ENCODE results near the gene ERMARD.

Gene ERMARD

GRCh38 chr6:169738204-169738975 lies 13.0 kb upstream of the ERMARD start:
- H3K4me3 ChIP-seq (ENCODE audit: low read length) = no peak overlapping the region
- no peak overlapping the region for H2AFZ ChIP-seq (ENCODE audit: low read depth, low read length)
- TF ChIP-seq CTCF (IDR thresholded peaks at IDR 0.05; ENCODE audit: low read depth, low read length) (no peak), EZH2phosphoT487 (IDR thresholded peaks at IDR 0.05; ENCODE audit: low read depth) (no peak)
- no peak overlapping the region for H3K27ac ChIP-seq (ENCODE audit: low read length)
- no peaks in the 10 kb centered on the region for H3K79me2 ChIP-seq (ENCODE audit: low read length)
- no peaks in the 10 kb centered on the region for H3K9me3 ChIP-seq (ENCODE audit: insufficient read depth, low read length)
- no peak overlapping the region for H3K4me2 ChIP-seq (ENCODE audit: low read length)
- no peaks in the 10 kb centered on the region for H3K36me3 ChIP-seq (replicated peaks; ENCODE audit: low read depth, low read length)
- no peak overlapping the region for H3K9ac ChIP-seq (ENCODE audit: low read length)
- no peaks in the 10 kb centered on the region for H3K4me1 ChIP-seq (ENCODE audit: low read length)
- H3K27me3 ChIP-seq (ENCODE audit: low read depth, low read length) = no peaks in the 10 kb centered on the region
- no peaks in the 10 kb centered on the region for H4K20me1 ChIP-seq (ENCODE audit: insufficient read depth, low read length)

GRCh38 chr6:169738976-169739529 lies 12.4 kb upstream of the ERMARD start:
- H3K4me3 ChIP-seq (ENCODE audit: low read length) = no peak overlapping the region
- H3K79me2 ChIP-seq (ENCODE audit: low read length) = no peaks in the 10 kb centered on the region
- H2AFZ ChIP-seq (ENCODE audit: low read depth, low read length) = no peak overlapping the region
- no peaks in the 10 kb centered on the region for H3K27me3 ChIP-seq (ENCODE audit: low read depth, low read length)
- no peaks in the 10 kb centered on the region for H3K9me3 ChIP-seq (ENCODE audit: insufficient read depth, low read length)
- H3K9ac ChIP-seq (ENCODE audit: low read length) = no peak overlapping the region
- TF ChIP-seq CTCF (IDR thresholded peaks at IDR 0.05; ENCODE audit: low read depth, low read length) = no peak
- TF ChIP-seq EZH2phosphoT487 (IDR thresholded peaks at IDR 0.05; ENCODE audit: low read depth) = no peak
- no peak overlapping the region for H3K4me2 ChIP-seq (ENCODE audit: low read length)
- no peaks in the 10 kb centered on the region for H3K36me3 ChIP-seq (replicated peaks; ENCODE audit: low read depth, low read length)
- no peak overlapping the region for H3K27ac ChIP-seq (ENCODE audit: low read length)
- no peaks in the 10 kb centered on the region for H3K4me1 ChIP-seq (ENCODE audit: low read length)
- no peaks in the 10 kb centered on the region for H4K20me1 ChIP-seq (ENCODE audit: insufficient read depth, low read length)

GRCh38 chr6:169741344-169741743 lies 10.1 kb upstream of the ERMARD start:
- no peak overlapping the region for H3K4me3 ChIP-seq (ENCODE audit: low read length)
- no peak overlapping the region for H3K9ac ChIP-seq (ENCODE audit: low read length)
- no peaks in the 10 kb centered on the region for H3K79me2 ChIP-seq (ENCODE audit: low read length)
- H3K27me3 ChIP-seq (ENCODE audit: low read depth, low read length) = no peaks in the 10 kb centered on the region
- H3K36me3 ChIP-seq (replicated peaks; ENCODE audit: low read depth, low read length) = no peaks in the 10 kb centered on the region
- no peak overlapping the region for H3K4me2 ChIP-seq (ENCODE audit: low read length)
- H2AFZ ChIP-seq (ENCODE audit: low read depth, low read length) = no peak overlapping the region
- no peaks in the 10 kb centered on the region for H4K20me1 ChIP-seq (ENCODE audit: insufficient read depth, low read length)
- H3K9me3 ChIP-seq (ENCODE audit: insufficient read depth, low read length) = no peaks in the 10 kb centered on the region
- H3K27ac ChIP-seq (ENCODE audit: low read length) = no peak overlapping the region
- TF ChIP-seq CTCF (IDR thresholded peaks at IDR 0.05; ENCODE audit: low read depth, low read length) (no peak), EZH2phosphoT487 (IDR thresholded peaks at IDR 0.05; ENCODE audit: low read depth) (no peak)
- no peaks in the 10 kb centered on the region for H3K4me1 ChIP-seq (ENCODE audit: low read length)

- peaks cover 18% of the 10 kb centered on the region for H3K36me3 ChIP-seq (replicated peaks; ENCODE audit: low read depth, low read length)
- H3K27me3 ChIP-seq (ENCODE audit: low read depth, low read length) = no peaks in the 10 kb centered on the region
- no peak overlapping the region for H3K4me2 ChIP-seq (ENCODE audit: low read length)
- no peak overlapping the region for H3K9ac ChIP-seq (ENCODE audit: low read length)
- no peak overlapping the region for H3K4me3 ChIP-seq (ENCODE audit: low read length)
- peaks cover 6% of the 10 kb centered on the region for H3K79me2 ChIP-seq (ENCODE audit: low read length)
- H2AFZ ChIP-seq (ENCODE audit: low read depth, low read length) = no peak overlapping the region
- TF ChIP-seq EZH2phosphoT487 (IDR thresholded peaks at IDR 0.05; ENCODE audit: low read depth) (no peak), CTCF (IDR thresholded peaks at IDR 0.05; ENCODE audit: low read depth, low read length) (no peak)
- no peak overlapping the region for H3K27ac ChIP-seq (ENCODE audit: low read length)
- no peaks in the 10 kb centered on the region for H4K20me1 ChIP-seq (ENCODE audit: insufficient read depth, low read length)
- no peaks in the 10 kb centered on the region for H3K9me3 ChIP-seq (ENCODE audit: insufficient read depth, low read length)
- peaks cover 5% of the 10 kb centered on the region for H3K4me1 ChIP-seq (ENCODE audit: low read length)
Measured at GRCh38 chr6:169745405-169745804, 6.0 kb upstream of the ERMARD start.

Measured in OCI-LY3 (cell line).